GM19099 (cell line): ENCODE results near the gene COX7A2L.

Source experiments
- POLR2A ChIP-seq: IDR thresholded peaks from 3 replicates; pipeline ENCODE4 v1.6.1; 2011; ENCODE audit warnings: low read depth; ENCODE audit not compliant: insufficient read length; ENCODE audit errors: extremely low read depth

COX7A2L gene

DNA sequence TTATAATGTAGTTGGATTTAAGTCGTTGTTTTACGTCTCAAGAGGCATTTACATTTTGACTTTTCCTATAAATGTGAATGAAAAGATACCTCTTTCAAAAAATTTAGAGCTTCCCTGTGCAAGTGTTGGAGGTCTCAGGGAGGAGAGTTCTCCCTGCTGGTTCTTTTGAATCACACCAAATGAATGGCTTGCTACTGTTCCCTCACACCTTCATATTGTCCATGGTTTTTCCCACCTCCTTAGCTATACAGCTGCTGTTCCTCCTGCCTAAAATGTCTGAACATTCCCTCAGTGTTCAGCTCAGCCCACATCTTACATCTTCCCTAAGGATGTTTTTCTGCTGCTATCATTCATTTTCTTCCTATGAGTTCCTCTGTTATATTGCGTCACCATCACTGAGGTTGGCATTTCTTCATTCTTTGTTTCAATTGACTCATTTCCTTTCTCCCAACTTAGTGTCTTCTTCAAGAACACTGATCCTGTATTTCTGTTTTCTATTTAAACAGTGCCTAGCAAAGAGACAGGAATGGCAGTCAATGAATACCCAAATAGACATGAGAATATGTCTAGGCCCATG is 46.0 kb downstream of the COX7A2L start:
- no peak for TF ChIP-seq POLR2A

DNA sequence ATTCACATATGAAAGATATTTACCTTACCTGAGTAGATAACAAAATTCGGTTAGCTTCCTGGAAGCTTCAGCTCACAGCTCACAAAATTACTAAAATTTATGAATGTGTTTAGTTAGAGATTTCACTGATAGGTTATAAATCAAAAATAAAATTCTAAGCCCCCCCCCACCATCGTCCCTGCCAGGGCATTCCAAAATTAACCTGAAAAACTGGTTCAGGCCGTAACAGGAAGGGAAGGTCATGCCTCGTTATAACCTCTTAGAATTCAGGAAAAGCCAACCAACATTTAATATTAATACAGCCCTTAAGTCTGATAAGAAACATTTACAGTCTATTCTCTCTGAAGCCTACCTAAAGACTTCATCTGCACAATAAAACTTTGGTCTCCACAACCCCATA is 48.9 kb downstream of the COX7A2L start:
- TF ChIP-seq POLR2A, result no peak

DNA sequence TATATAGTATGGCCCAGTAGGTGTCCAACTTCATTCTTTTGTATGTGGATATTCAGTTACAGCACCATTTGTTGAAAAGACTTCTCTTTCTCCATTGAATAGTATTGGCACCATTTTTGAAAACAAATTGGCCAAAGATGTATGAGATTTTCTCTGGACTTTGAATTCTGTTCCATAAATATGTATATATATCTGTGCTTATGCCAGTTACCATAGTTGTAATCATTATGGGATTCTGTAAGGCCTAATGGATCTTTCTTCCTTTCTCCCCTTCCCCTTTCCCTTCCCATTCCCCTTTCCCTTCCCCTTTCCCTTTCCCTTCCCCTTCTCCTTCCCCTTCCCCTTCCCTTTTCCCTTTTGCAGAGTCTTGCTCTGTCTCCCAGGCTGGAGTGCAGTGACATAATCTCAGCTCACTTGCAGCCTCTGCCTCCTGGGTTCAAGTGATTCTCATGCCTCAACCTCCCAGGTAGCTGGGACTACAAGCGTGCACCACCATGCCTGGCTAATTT is 51.0 kb downstream of the COX7A2L start:
- TF ChIP-seq POLR2A, result no peak

DNA sequence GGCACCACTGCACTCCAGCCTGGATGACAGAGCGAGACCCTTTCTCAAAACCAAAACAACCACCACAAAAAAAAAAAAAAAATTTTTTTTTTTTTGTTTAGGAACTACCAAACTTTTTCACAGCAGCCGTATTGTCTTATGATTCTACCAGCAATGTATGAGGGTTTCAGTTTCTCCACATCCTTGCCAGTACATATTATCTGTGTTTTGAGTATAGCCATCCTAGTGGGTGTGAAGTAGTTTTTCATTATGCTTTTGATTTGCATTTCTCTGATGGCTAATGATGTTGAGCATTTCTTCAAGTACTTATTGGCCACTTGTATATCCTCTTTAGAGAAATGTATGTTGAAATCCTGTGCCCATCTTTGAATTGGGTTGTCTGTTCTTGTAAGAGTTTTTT is 51.7 kb downstream of the COX7A2L start:
- TF ChIP-seq POLR2A, result no peak

DNA sequence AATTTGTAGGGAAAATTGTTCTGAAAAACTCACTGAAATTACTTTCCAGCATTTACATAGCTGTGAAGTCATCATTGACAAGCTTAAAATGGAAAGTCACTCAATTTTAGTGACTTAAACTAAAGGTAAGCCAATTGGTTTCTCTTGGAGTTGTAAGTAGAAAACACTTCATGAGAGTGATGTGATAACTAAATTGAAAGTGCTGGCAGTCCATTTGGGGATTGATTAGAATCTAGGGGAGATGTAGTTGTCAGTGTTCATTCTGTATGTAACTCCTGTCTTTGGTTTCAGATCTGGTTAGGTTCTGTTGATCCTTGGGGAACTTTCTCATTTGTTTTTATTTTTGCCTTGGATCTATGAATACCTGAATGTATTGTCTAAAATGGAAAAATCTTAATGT is 53.8 kb downstream of the COX7A2L start:
- TF ChIP-seq POLR2A, result no peak

DNA sequence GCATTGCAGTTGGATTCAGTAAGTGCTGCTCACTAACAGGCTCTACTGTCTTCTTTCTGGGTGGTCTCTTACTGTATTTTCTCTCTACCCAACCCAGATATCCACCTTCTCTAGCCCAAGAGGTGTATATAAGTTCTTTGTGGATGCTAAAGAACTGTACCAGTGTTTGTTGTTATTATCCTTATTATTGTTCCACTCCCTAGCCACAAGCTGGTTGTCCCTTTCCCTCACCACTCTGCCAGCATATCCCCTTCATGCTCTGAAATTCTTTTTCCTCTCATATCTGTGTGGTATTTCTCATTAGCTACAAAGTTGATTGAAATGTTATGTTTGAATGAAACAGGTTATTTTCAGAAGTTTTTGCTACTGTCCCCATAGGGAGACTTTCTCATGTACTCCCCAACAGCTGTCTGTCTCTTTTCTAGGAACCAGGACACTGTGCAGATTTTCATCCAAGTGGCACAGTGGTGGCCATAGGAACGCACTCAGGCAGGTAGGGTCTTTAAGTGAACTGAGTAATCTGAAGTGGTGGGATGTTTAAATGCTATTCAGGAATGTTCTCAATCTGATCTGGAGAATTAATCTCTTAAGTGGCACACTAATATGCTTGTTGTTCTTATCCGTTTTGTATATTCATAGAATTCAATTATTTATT is 56.8 kb downstream of the COX7A2L start:
- TF ChIP-seq POLR2A, result no peak

DNA sequence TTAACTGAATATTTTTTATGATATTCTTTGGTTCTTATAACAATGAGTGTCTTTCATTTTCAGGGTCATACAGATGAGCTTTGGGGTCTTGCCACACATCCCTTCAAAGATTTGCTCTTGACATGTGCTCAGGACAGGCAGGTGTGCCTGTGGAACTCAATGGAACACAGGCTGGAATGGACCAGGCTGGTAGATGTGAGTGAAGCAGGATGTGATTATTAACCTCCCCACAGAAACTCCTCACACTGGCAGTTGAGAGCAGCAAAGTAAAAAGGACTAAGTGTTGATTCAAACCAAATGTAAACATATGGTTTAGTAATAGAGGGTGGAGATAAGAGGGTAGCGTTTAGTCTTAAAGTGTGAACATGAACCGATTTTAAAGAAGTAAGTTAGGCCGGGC is 57.8 kb downstream of the COX7A2L start:
- no peak for TF ChIP-seq POLR2A

DNA sequence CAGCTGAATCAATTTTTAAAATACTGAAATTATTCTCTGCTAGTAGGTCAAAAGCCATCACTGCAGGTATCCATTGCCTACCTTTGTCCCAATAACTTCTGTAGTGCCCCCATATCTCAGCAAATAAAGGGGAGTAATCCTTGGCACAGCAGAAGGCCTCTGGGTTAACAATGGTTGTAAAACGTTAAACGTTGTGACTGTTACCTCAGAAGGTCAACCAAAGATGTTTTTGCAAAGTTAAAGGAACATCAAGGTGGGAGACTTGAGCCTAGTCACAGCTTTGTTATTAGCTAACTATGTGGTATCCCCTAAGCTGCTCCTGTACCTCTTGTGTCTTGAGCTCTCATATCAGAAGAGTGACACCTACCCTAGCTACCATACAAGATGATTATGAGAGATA is 60.5 kb downstream of the COX7A2L start:
- TF ChIP-seq POLR2A, result no peak
